OCI-LY3 (cell line): ENCODE data around the gene RSPO1.

Experiments
- CTCF ChIP-seq: fragments of 200-600, 300-600 bp; sonication (generic); IDR thresholded peaks from 2 replicates; pipeline ENCODE4 v1.5.1; 2014; ENCODE audit warnings: antibody characterized with exemption, low read length, low read depth
- EZH2phosphoT487 ChIP-seq: fragments of 200-600 bp; shearing (Covaris generic); IDR thresholded peaks from 2 replicates; pipeline ENCODE4 v1.6.1; 2018; ENCODE audit warnings: antibody characterized with exemption, mixed run types, low read depth

- TF ChIP-seq CTCF, result no peak
- no peak for TF ChIP-seq EZH2phosphoT487
These were observed 24.7 kb downstream of the RSPO1 start for GRCh38 chr1:37609994-37610393.
